ENCODE data around the gene LCN10.

- TF ChIP-seq CTCF (IDR thresholded peaks at IDR 0.05), result no peak
- no peak for TF ChIP-seq SIN3A (IDR thresholded peaks at IDR 0.05; ENCODE audit: borderline replicate concordance, insufficient read depth, low read depth, low read length)
- no peak for TF ChIP-seq POLR2AphosphoS5 (IDR thresholded peaks at IDR 0.05; ENCODE audit: low read depth, low read length)
These were observed 18.8 kb upstream of the LCN10 start for GRCh38 chr9:136761545-136761981.
